Psoas muscle (tissue), 8 donors: ENCODE measurements around the gene TBK1. TPM values are rescaled to one million over a fixed set of nuclear protein-coding genes. Genes with fewer than 3 reads are reported as not detected.
"Not testable (repeated sequence)": the region's sequence is repeated elsewhere in the genome, so short reads cannot be mapped to it uniquely, and the experiment has no call there.

Experiments
- ATAC-seq, 4 donors: fragments of 200-7000 bp; cut with Tn5 transposase; one replicate each; pipeline ENCODE4 v1.9.1; 2020; ENCODE audit warnings: moderate library complexity in 3 of 4, mild to moderate bottlenecking in 2 of 4
- DNase-seq, 2 donors: peaks; one replicate each; pipeline ENCODE4 v3.0.0-alpha.2; 2020
- H3K27ac ChIP-seq: fragments of 200-600 bp; one replicate; pipeline ENCODE4 v1.8.0; 2022
- H3K27me3 ChIP-seq, 3 donors: fragments of 200-600 bp in 1 of 3; one replicate each; pipeline versions ENCODE4 v1.6.1 to v1.8.0; 2013 to 2022; ENCODE audit warnings: low read length in 2 of 3, mild to moderate bottlenecking in 2 of 3, moderate library complexity in 1 of 3; ENCODE audit not compliant: insufficient read depth in 3 of 3
- H3K36me3 ChIP-seq, 2 donors: fragments of 200-600 bp in 1 of 2; one replicate each; pipeline versions ENCODE4 v1.6.1 to v1.8.0; 2013 to 2022; ENCODE audit warnings: low read depth in 1 of 2, mild to moderate bottlenecking in 1 of 2, moderate library complexity in 1 of 2; ENCODE audit not compliant: insufficient read depth in 1 of 2
- H3K4me1 ChIP-seq: fragments of 200-600 bp; one replicate; pipeline ENCODE4 v1.8.0; 2022
- H3K4me3 ChIP-seq: fragments of 200-600 bp; one replicate; pipeline ENCODE4 v1.8.0; 2022; ENCODE audit warnings: mild to moderate bottlenecking
- H3K9me3 ChIP-seq: fragments of 200-600 bp; one replicate; pipeline ENCODE4 v1.8.0; 2022
- WGBS, 3 donors: extraction: QIAGEN DNeasy Blood & Tissue Kit; methylation state at CpG; one replicate each; pipeline versions ENCODE4 v1.1.6 to v1.1.7; 2013; 5-methylcytosine and 5-hydroxymethylcytosine counted together
- intact Hi-C, 2 donors: fragments of 100-400 bp; cut with DNase I; formaldehyde crosslinking; loops; one replicate each; pipeline versions ENCODE4 v1.11.0 to v1.14.2; 2022
- polyA plus RNA-seq, 3 donors: library from polyadenylated mRNA; stranded (reverse); fragments of 200-250 nt; gene quantifications; one replicate each; pipeline ENCODE4 v1.2.3, GENCODE V29; 2013
- total RNA-seq, 4 donors: library from RNA; stranded (reverse); fragmentation: NEBNext Ultra II Directional in 2 of 4; extraction: Animal tissue kit (Norgen Biotek cat#: 25700) in 2 of 4; gene quantifications; one replicate each; pipeline versions ENCODE4 v1.2.1 to v1.2.4, GENCODE V29; 2021 to 2023
- TF ChIP-seq, protein P1 (sequence below): fragments of 200-600 bp; IDR thresholded peaks from one replicate; pipeline ENCODE4 v1.8.0; 2022; ENCODE audit warnings: antibody characterized with exemption
- donor health status: healthy with polysubstance abuse.
- donor health status: DM: no; HTN: no; CAD: no; lungs with moderate emphysema.
- donor health status: Bipolar disorder and iron deficiency.
- donor health status: healthy.
- donor health status: DM: yes; HTN: yes; CAD: no.
- donor health status: DM: no; HTN: no; CAD: no.
- donor health status: DM: no; HTN: no; CAD: no.
- donor health status: DM: yes; HTN: yes; CAD: no.

TBK1 gene
- total and polyA plus RNA-seq, 7 donors: 11.6 to 39.8 (median 19.9) TPM

DNA sequence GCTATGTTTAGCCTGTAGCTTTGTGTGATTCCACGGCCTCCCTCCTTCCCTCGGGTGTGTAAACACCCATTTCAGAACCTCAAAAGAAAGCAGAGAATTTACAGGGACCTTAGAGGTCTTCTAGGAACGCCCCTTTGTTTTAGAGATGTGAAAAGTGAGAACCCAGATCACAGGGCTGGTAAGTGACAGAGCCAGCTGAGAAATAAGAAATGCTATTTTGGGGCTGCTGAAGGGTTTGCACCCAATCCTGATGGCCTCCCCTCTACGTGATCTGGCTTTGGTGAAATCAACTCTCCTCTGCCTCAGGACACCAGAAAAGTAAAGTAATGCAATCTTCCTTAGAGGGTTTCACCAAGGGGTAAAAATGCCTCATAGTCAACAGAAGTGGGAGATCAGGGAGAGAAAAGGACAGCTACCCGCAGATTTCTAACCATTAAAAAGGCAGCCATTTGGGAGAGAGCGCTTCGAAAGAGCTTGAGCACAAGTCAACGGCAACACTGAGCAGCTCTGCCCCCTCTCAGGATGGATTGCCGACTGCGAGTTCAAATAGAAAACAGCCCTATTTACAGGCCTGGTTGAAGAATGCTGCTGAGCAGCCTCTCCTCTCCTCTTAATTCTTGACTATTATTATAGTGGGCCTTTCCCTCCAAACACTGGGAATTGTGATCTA lies 79.9 kb downstream of the TBK1 start:
- ATAC-seq (peak in 1 of 4 donors; percentile 67), DNase-seq (no peak)
- WGBS, 3 donors: 50 to 67% (median 67%) methylated on average over 10 of the region's 10 CpGs
- Histone ChIP-seq H3K27ac (peak overlapping the region; percentile 27), H3K9me3 (no peaks in the 10 kb centered on the region), H3K4me1 (no peaks in the 10 kb centered on the region), H3K36me3 (no peaks in the 10 kb centered on the region), H3K27me3 (no peaks in the 10 kb centered on the region), H3K4me3 (no peak overlapping the region)
- intact Hi-C loops: no loop called here
- TF ChIP-seq, protein P1, sequence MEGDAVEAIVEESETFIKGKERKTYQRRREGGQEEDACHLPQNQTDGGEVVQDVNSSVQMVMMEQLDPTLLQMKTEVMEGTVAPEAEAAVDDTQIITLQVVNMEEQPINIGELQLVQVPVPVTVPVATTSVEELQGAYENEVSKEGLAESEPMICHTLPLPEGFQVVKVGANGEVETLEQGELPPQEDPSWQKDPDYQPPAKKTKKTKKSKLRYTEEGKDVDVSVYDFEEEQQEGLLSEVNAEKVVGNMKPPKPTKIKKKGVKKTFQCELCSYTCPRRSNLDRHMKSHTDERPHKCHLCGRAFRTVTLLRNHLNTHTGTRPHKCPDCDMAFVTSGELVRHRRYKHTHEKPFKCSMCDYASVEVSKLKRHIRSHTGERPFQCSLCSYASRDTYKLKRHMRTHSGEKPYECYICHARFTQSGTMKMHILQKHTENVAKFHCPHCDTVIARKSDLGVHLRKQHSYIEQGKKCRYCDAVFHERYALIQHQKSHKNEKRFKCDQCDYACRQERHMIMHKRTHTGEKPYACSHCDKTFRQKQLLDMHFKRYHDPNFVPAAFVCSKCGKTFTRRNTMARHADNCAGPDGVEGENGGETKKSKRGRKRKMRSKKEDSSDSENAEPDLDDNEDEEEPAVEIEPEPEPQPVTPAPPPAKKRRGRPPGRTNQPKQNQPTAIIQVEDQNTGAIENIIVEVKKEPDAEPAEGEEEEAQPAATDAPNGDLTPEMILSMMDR: no peak

DNA sequence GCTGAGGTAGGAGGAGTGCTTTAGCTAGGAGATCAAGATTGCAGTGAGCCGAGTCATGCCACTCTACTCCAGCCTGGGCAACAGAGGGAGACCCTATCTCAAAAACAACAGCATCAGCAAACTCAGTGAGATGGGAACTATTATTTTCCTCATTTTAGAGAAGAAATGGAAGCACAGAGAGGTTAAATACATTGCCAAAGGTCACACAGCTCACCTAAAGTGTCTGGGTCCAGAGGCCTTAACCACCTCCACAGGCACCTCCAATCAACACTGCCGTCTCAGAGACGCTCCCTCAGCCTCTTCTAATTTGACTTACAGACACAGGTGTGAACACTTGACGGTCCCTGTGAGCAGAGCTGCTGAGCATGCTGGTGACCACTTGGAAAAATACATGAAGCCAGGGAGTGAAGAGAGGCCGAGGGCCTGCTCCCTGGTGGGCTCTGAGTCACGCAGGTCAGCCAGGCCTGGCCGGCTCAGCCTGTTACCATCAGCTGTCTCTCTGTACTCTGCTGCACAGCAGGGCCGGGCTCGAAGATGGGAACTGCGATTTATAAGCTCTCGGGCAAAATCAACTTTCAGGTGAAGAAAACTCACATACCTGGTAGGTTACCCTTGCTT lies 80.9 kb downstream of the TBK1 start:
- Histone ChIP-seq H3K27me3 (no peaks in the 10 kb centered on the region), H3K4me1 (no peaks in the 10 kb centered on the region), H3K9me3 (no peaks in the 10 kb centered on the region), H3K4me3 (no peak overlapping the region), H3K27ac (no peak overlapping the region), H3K36me3 (no peaks in the 10 kb centered on the region)
- intact Hi-C loops: no loop called here
- WGBS, 3 donors: 80 to 93% (median 83%) methylated on average over 11 of the region's 11 CpGs
- DNase-seq (no peak), ATAC-seq (peak in 1 of 4 donors; percentile 36)
- TF ChIP-seq, protein P1: no peak

DNA sequence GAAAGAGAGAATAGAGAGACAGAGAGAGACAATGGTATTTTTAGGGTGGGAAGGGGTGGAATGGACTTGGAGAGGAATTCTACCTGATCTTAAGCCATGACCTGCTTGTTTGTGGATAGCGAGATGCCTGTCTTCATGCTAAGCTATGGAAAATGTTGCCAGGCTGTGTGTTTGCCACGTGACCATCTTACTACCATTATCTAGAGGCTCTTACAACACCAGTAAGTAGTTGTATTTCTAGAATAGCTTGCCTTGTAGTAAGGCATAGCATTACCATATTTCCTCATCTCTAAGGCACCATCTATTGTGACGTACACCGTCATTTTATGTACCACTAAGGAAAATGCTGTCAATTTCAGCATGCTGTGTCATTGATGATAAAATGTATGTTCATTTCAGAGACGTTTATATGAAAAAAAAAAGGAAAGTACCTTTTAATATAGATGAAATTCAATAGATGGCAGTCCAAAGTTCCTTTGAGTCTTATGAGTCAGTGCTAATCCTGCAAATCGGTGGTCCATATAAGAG lies 82.8 kb downstream of the TBK1 start:
- H3K27me3 ChIP-seq: no peaks in the 10 kb centered on the region
- 73 to 82% (median 79%) methylated on average over 6 of the region's 6 CpGs for WGBS, 3 donors
- H3K4me1 ChIP-seq: no peaks in the 10 kb centered on the region
- H3K9me3 ChIP-seq: no peaks in the 10 kb centered on the region
- no peak overlapping the region for H3K4me3 ChIP-seq
- ATAC-seq: no peak
- H3K27ac ChIP-seq: no peak overlapping the region
- intact Hi-C loops: no loop called here
- H3K36me3 ChIP-seq: no peaks in the 10 kb centered on the region
- no peak for DNase-seq
- TF ChIP-seq, protein P1: no peak

DNA sequence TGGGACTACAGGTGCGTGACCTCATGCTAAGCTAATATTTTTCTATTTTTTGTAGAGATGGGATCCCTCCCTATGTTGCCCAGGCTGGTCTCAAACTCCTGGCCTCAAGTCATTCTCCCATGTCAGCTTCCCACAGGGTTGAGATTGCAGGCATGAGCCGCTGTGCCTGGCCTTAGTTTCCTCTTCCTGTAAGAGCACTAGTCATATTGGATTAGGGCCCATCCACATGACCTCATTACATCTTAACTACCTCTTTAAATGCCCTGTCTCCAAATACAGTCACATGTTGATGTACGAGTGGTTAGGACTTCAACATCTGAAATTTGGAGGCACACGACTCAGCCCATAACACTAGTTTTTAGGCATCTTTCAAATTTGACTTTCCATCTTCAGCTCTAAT lies 86.2 kb downstream of the TBK1 start:
- H3K27me3 ChIP-seq: no peaks in the 10 kb centered on the region
- 68 to 84% (median 82%) methylated on average over 4 of the region's 4 CpGs for WGBS, 3 donors
- H3K4me3 ChIP-seq: no peak overlapping the region
- H3K27ac ChIP-seq: no peak overlapping the region
- DNase-seq: no peak
- H3K36me3 ChIP-seq: no peaks in the 10 kb centered on the region
- no peaks in the 10 kb centered on the region for H3K9me3 ChIP-seq
- TF ChIP-seq, protein P1: no peak
- intact Hi-C loops: no loop called here
- ATAC-seq: no peak
- no peaks in the 10 kb centered on the region for H3K4me1 ChIP-seq

DNA sequence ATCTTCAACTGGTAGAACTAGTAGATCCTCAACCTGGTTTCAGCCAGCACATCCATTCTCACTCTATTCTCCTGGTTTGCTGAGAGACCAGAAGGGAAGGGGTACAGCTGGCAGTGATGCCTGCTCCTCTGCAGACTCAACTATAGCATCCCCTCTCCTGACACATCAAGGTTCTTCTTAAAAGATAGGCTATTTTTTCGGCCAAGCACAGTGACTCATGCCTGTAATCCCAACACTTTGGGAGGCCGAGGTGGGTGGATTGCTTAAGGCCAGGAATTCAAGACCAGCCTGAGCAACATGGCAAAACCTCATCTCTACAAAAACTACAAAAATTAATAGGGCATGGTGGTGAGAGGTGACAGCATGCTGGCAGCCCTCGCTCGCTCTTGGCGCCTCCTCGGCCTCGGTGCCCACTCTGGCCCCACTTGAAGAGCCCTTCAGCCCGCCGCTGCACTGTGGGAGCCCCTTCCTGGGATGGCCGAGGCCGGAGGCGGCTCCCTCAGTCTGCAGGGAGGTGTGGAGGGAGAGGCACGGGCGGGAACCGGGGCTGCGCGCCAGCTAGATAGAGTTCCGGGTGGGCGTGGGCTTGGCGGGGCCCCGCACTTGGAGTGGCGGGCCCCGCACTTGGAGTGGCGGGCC lies 90.6 kb downstream of the TBK1 start:
- H3K9me3 ChIP-seq, H3K4me1 ChIP-seq, H3K27me3 ChIP-seq, H3K4me3 ChIP-seq, H3K27ac ChIP-seq, ATAC-seq, H3K36me3 ChIP-seq, intact Hi-C loops, DNase-seq: not testable (repeated sequence)
- WGBS, 3 donors: 92 to 98% (median 97%) methylated on average over 17 to 24 of the region's 24 CpGs
